GM12872 (cell line): ENCODE data around the gene TSPO.

ENCODE experiments used
- TF ChIP-seq, protein P1 (sequence below): IDR thresholded peaks from 3 replicates; pipeline ENCODE4 v1.5.1; 2011; ENCODE audit warnings: low read depth, mild to moderate bottlenecking, low read length, moderate library complexity; ENCODE audit not compliant: insufficient read depth

The TSPO gene

GRCh38 chr22:43136801-43137200, 14.6 kb upstream of the TSPO start:
- TF ChIP-seq, protein P1, sequence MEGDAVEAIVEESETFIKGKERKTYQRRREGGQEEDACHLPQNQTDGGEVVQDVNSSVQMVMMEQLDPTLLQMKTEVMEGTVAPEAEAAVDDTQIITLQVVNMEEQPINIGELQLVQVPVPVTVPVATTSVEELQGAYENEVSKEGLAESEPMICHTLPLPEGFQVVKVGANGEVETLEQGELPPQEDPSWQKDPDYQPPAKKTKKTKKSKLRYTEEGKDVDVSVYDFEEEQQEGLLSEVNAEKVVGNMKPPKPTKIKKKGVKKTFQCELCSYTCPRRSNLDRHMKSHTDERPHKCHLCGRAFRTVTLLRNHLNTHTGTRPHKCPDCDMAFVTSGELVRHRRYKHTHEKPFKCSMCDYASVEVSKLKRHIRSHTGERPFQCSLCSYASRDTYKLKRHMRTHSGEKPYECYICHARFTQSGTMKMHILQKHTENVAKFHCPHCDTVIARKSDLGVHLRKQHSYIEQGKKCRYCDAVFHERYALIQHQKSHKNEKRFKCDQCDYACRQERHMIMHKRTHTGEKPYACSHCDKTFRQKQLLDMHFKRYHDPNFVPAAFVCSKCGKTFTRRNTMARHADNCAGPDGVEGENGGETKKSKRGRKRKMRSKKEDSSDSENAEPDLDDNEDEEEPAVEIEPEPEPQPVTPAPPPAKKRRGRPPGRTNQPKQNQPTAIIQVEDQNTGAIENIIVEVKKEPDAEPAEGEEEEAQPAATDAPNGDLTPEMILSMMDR = no peak

GRCh38 chr22:43142880-43143562, 8.3 kb upstream of the TSPO start, which contains the start of gene MCAT:
TSS of gene MCAT (minus strand) at chr22:43143398. CDS start at chr22:43143348, 50 bp downstream.
- TF ChIP-seq, protein P1 = no peak

GRCh38 chr22:43144949-43145348, 6.4 kb upstream of the TSPO start:
- TF ChIP-seq, protein P1 = no peak

DNA sequence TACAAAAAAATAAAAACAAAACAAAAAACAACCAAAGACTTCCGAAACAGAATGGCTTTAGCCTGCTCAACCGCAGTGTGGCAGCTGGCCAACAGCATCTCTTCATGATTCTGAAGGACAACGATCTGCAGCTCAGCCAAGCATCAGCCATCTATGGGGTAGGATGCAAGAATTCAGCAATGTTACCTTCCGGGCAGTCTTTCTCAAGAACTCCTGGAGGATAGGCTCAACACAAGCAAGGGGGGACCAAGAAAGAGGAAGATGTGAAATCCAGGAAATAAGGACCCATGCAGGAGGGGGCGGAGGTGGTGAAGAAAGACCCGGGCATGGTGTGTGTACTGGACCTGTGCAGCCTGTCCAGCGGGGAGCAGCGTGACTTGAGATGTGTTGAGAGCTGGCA, 3.5 kb upstream of the TSPO start:
- TF ChIP-seq, protein P1 = no peak

- TF ChIP-seq, protein P1 = no peak
These were observed 2.8 kb upstream of the TSPO start for GRCh38 chr22:43148581-43148980.

DNA sequence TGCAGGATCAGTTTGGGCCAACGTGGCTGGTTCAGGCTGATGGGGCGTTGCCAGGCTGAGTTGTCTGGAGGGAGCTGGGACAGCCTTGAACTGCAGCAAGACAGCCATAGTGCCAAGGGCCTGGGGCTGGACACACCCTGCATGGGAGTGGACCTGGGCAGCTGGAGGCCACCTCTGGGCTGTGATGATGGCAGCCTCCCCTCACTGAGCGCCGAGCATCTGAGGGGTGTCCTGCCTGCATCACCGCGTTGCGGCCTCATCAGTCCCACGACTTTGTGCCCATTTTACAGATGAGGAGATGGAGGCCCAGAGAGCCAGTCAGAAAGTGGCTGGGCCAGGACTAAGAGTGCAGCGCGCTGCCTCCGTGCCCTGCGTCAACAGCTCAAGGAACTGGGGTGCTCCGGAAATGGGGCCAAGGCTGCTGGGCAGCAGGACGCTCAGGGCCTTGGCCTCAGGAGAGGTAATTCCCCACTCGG, 590 bp upstream of the TSPO start:
- TF ChIP-seq, protein P1 = no peak

GRCh38 chr22:43152003-43152356, 621 bp downstream of the TSPO start:
- TF ChIP-seq, protein P1 = no peak
